GM12873 (cell line): ENCODE results near the gene CHST10.

Experiments
- CTCF ChIP-seq: IDR thresholded peaks from 2 replicates; pipeline ENCODE4 v1.5.1; 2012; ENCODE audit warnings: low read depth, mild to moderate bottlenecking, moderate library complexity, low read length, control low read depth; ENCODE audit not compliant: insufficient read depth; ENCODE audit errors: missing control alignments

The CHST10 gene

GRCh38 chr2:100412881-100413321, 4.6 kb downstream of the CHST10 start:
- no peak for TF ChIP-seq CTCF

GRCh38 chr2:100412466-100412865, 5.0 kb downstream of the CHST10 start:
- no peak for TF ChIP-seq CTCF

GRCh38 chr2:100411841-100412292, 5.6 kb downstream of the CHST10 start:
- TF ChIP-seq CTCF: no peak

GRCh38 chr2:100409975-100410647, 7.4 kb downstream of the CHST10 start:
- no peak for TF ChIP-seq CTCF

- no peak for TF ChIP-seq CTCF
These were observed 8.0 kb downstream of the CHST10 start for GRCh38 chr2:100409461-100409860.

GRCh38 chr2:100408941-100409340, 8.5 kb downstream of the CHST10 start:
- no peak for TF ChIP-seq CTCF

- TF ChIP-seq CTCF: no peak
These were observed 9.4 kb downstream of the CHST10 start for GRCh38 chr2:100408104-100408503.

- no peak for TF ChIP-seq CTCF
These were observed 9.9 kb downstream of the CHST10 start for GRCh38 chr2:100407563-100407962.
